Measurements from ENCODE around the gene MEGF11.

The MEGF11 gene

GRCh38 chr15:66167854-66168253, 85.7 kb downstream of the MEGF11 start:
- no peak for DNase-seq

GRCh38 chr15:66165856-66166255, 87.7 kb downstream of the MEGF11 start:
- DNase-seq = no peak

GRCh38 chr15:66164788-66165187, 88.8 kb downstream of the MEGF11 start:
- DNase-seq = no peak

DNA sequence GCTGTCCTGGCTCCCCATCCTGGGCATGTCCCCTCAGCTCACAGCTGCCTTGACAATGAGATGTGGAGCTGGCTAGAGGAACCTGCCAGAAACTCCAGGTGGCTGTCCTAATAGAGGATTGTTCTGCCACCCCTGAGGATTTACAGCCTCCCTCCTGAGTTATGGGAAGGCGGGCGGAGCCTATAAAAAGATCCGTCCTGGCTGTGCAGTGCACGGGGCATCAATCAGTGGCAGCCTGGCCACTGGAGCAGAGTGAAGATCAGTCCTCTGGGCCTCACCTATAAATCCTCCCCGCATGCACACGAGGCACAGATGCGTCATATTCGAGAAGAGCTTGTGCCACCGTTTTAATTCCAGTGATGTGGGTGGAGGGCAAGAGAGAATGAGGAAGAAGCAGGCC, 90.0 kb downstream of the MEGF11 start:
- no peak for DNase-seq

- DNase-seq = no peak
Observed at GRCh38 chr15:66162286-66162685, 91.3 kb downstream of the MEGF11 start.

DNA sequence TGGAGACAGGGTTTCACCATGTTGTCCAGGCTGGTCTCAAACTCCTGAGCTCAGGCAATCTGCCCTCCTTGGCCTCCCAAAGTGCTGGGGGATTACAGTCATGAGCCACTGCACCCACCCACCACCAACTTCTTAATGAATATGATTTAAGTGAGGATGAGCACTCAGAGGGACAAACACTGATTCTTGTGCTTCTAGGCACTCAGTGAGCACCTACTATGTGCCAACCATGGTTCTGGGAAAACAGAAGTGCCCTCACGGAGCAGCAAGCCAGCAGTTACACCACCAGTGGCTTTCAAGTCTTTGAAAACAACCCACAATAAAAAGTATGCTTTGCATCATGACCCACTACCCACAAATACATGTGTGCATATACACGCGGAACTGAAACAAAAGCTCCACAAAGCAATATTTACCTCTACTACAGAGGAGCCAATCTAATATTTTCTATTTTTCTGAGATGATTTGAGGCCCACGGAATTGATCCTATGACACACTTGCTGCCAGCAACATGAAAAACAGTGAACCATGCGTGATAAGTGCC, 91.9 kb downstream of the MEGF11 start:
- DNase-seq = no peak

GRCh38 chr15:66161108-66161507, 92.4 kb downstream of the MEGF11 start:
- no peak for DNase-seq

DNA sequence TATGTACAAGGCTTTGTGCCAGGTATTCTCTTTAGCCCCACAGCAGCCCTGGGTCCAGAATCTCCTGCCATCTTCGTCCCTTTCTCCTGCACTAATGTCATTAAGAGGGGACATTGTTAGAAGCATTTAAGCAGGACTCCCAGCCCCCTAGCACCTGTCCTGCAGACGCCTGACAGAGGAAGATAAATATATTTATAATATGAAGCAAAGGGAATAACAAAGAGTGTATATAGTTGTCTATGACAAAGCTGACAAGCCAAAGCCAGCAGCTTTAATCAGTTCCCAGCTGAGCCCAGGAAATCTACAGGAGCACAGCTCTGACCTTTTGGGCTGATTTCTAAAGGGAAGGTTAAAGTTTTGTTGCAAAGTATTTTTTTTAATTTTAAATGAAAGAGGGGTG, 96.0 kb downstream of the MEGF11 start:
- no peak for DNase-seq

DNA sequence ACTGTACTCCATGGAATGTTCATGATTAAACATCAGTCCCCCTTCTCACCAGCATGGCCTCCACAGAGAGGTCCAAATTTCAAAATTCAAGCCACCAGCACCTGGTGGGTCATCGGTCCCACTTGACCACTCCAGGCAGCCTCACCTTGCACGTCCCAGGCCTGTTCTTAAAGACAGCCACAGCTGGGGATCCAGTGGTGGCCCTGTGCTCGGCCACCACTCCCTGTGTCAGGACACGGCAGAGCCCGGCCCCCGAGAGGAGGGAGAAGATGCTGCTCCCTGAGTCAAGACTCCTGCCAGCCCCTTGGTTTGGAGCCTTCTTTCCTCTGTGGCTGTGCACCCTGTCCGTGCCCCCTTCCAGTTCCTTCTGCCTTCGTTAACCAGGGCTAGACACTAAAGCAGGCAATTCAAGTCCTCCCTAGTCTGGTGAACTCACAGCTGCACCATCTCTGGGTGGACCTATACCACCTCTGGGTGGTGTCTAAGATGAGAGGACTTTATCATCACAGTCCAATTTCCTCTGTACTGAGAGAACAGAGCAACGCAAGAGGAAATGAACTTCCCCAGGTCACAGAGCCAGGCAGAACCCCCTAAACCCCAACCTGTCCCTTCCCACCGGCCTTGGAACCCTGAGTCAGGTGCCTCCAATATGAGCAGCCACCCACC, 97.1 kb downstream of the MEGF11 start:
- no peak for DNase-seq

DNA sequence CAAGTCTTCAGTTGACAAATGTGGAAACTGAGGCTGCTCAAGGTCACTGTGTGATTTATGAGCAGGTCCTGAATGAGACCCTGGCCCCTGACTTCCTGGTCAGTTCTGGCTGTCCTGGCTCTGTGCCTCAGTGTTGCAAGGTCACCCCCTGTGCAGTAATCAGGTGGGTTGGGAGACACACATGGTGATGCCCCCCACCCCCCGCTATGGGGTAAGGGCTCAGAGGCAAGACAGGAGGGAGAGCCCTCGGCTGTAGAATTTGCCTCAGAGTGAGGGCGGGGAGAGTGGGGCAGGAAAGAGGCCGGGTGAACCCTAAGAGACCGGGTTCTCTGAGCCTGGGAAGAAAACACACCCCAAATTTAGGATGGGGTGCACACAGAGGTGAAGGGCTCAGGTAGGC, 98.5 kb downstream of the MEGF11 start:
- no peak for DNase-seq

GRCh38 chr15:66154581-66154980, 99.0 kb downstream of the MEGF11 start:
- no peak for DNase-seq

GRCh38 chr15:66153549-66154415, 99.8 kb downstream of the MEGF11 start:
- no peak for DNase-seq

DNA sequence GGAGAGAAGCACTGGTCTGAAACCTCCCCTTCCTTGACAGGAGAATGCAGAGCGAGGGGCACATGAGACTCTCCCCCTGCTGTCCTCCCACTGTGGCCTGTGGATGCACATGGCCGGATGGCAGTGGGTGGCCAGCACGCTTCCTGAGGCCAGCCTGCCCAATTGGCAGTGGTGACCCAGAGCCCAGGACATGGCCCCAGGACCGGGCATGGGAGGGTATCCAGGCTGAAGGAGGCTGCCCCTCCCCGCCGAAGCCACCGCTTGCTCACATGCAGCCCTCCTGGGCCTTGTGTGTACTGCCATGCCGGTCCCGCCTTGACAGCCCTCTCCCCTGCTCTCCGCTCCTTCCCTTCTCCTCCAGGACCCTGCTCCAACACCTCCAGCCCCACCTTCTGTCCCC, 100.9 kb downstream of the MEGF11 start:
- DNase-seq = no peak

DNA sequence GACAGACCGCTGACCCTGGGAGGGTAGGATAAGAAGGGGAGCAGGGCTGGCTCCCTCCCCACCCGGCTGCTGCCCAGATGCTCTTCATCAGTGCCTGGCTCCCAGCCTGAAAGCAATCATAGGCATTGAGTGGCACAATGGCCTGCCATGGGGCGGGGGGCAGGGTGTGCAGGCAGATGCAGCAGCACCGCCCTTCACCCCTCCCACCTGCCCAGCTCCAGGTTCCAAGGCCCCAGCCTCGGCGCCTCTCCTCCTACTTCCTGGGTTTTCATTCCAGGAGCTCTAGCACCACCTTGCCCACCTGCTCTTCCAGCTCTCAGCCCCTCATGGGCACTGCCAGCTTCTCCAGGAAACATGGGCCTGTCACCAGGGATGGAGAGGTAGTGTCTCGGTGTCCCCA, 101.7 kb downstream of the MEGF11 start:
- no peak for DNase-seq

DNA sequence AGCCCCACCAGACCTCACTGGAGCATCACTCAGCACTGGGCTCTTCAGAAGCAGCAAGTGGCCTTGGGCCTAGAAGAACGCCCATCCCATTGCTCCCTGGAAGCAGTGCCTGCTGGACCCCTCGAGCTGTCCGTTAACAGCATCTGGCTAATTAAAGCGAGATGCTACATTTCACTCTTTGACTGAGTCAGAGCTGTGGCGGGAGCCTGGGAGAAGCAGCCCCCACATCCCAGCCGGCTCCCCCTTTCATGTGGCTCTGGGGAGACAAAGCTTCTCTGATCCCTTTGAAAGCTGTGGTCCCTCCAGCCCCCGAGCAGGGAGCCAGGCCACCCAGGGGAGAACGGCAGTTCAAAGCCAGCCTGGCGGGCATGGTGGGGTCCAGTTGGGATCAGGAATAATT, 103.7 kb downstream of the MEGF11 start:
- no peak for DNase-seq

- no peak for DNase-seq
Observed at GRCh38 chr15:66148187-66148586, 105.4 kb downstream of the MEGF11 start.

DNA sequence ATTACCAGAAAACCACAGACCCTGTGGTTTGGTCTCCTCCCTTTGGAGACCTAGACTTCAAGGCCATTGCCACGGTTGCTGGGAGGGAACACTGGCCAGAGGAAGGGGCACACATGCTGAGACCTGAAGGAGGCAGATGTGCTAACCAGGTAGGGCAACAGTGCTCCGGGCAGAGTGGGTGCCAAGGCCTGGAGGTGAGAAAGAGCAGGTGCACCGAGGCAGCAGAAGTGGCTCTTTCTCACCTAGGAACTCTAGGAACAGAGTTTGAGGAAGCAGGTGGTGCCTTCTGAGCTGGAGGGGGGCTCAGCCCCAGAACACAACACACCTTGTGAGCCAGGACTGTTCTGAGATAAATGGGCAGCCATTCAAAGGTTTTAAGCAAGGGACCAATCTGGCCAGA, 106.1 kb downstream of the MEGF11 start:
- no peak for DNase-seq

DNA sequence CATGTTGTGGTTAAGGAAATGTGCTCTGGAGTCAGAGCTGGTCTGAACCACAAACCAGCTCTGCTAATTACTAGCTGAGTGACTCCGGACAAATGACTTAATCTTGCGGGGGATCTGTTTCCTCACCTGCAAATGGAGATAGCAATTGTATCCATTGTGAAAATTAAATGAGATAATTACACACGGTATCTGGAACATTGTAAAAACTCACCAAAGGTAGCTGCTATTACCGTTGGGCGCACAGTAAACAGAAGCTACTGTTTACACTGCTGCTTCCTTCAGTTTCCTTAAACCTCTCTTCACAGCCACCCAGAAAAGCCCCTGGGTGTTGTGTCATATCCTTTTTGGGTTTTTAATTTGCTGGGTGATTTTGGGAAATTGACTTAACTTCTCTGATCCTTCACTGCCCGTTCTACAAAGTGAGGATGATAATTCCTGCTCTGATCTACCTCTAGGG, 107.8 kb downstream of the MEGF11 start:
- no peak for DNase-seq

DNA sequence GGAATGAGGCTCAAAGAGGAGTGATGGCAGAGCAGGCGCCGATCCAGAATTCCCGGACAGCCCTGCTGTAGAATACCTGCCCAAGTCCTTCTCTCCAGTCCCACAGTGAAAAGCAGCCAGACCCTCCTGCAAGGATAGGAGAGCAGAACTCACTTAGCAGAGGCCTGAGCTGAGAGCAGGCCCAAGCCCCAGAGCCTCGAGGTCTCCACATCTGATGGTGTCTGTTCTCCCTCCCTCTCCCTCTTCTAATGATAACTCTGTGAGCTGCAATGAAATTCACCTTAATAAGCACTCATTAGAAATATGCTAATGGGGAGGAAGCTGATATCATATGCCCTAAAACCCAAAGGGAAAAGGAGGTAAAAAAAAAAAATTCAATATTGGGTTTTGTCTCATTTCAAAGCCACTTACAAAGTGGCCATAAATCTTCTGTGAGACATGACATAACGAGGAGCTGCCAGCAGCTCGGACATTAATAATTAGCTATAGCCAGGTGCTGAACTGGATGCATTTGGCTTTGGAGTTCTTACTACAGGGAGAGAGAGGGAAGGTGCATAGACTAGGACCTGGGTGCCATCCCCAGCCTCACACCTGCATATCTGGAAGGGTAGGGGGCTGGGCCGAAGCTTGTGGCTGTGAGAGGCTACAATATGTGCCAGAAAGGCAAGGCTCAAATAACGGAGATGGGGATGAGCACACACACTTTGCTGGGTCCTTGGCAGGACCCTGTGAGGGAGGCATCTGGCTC, 108.4 kb downstream of the MEGF11 start:
- no peak for DNase-seq

GRCh38 chr15:66142285-66142684, 111.3 kb downstream of the MEGF11 start:
- DNase-seq = no peak

DNA sequence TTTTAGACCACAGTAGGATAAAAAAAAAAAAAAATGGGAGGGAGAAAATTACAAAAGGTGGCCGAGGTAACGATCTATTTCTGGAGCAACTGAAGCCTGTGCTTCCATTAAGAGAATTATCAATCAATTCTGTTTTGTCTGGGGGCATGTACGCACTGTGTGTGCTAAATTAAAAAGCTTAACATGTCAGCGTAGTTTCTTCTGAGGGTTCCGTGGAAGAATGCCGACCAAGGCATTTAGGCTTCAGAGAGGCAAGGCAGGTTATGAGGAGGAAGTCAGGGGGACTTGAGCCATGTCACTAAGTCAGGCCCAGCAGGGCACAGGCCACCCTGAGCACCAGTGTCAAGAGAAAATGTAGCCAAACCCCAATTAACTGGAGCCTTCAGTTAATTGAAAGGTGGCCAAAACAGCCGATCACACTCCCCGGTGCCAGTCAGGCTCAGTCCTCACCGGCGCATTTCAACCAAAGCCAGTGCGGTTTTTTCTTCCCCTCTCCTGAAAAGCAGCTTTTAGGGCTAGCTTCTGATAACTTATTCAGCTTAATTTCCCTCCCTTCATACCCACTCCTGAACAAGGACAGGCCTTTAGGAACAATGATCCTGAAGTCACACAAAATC, 113.9 kb downstream of the MEGF11 start:
- no peak for DNase-seq

GRCh38 chr15:66138892-66139590, 114.5 kb downstream of the MEGF11 start:
- DNase-seq = no peak

All from inflammatory macrophage treated with lipopolysaccharide for 4 hours (primary cell).